Breast epithelium (tissue), 4 donors: ENCODE measurements around the gene TET2. TPM values are rescaled to one million over a fixed set of nuclear protein-coding genes. Genes with fewer than 3 reads are reported as not detected.

Experiments
- DNase-seq, 2 donors: peaks; one replicate each; pipeline ENCODE4 v3.0.0-alpha.2; 2019; ENCODE audit warnings: low spot score in 2 of 2
- H3K27ac ChIP-seq, 2 donors: fragments of 200-600 bp; sonication (generic) in 1 of 2; one replicate each; pipeline ENCODE4 v1.5.1; 2016 to 2019; ENCODE audit warnings: mild to moderate bottlenecking in 1 of 2
- H3K27me3 ChIP-seq, 2 donors: fragments of 200-600 bp; sonication (generic) in 1 of 2; one replicate each; pipeline versions ENCODE4 v1.5.1 to v1.6.0; 2017 to 2019; ENCODE audit warnings: control low read depth in 1 of 2, mild to moderate bottlenecking in 1 of 2
- H3K36me3 ChIP-seq: fragments of 200-600 bp; one replicate; pipeline ENCODE4 v1.5.1; 2019
- H3K4me1 ChIP-seq, 2 donors: fragments of 200-600 bp; sonication (generic); one replicate each; pipeline ENCODE4 v1.5.1; 2016 to 2019; ENCODE audit warnings: control low read depth in 1 of 2
- H3K4me3 ChIP-seq, 3 donors: fragments of 200-600 bp; sonication (generic); 1 replicate in 2 of 3; 2 replicates in 1 of 3; pipeline ENCODE4 v1.5.1; 2016 to 2019; ENCODE audit warnings: mild to moderate bottlenecking in 3 of 3, moderate library complexity in 2 of 3
- H3K9me3 ChIP-seq, 2 donors: fragments of 200-600 bp; sonication (generic) in 1 of 2; one replicate each; pipeline ENCODE4 v1.5.1; 2016 to 2019; ENCODE audit warnings: control low read depth in 1 of 2
- CTCF ChIP-seq, 3 donors: fragments of 450-650 bp; IDR thresholded peaks; one replicate each; pipeline ENCODE4 v1.5.1; 2016 to 2017; ENCODE audit warnings: antibody characterized with exemption in 3 of 3, mild to moderate bottlenecking in 3 of 3, moderate library complexity in 3 of 3
- POLR2A ChIP-seq: fragments of 450-650 bp; IDR thresholded peaks from one replicate; pipeline ENCODE4 v1.6.1; 2016; ENCODE audit warnings: antibody characterized with exemption, mild to moderate bottlenecking, moderate library complexity
- POLR2AphosphoS5 ChIP-seq, 3 donors: sonication (generic); formaldehyde crosslinking; IDR thresholded peaks; one replicate each; pipeline ENCODE4 v1.6.1; 2017; ENCODE audit warnings: antibody characterized with exemption in 3 of 3
- intact Hi-C: fragments of 100-400 bp; cut with DNase I; formaldehyde crosslinking; loops from one replicate; pipeline ENCODE4 v1.15.1; 2023; ENCODE audit warnings: low total_unique reads
- total RNA-seq, 3 donors: library from RNA; depleted of rRNA; stranded (reverse); fragments of >200 nt; gene quantifications; one replicate each; pipeline ENCODE4 v1.1.0, GENCODE V29; 2016

TET2 gene
- total RNA-seq, 3 donors from 2014 or later: 23.2 to 37.3 (median 29.8) TPM

GRCh38 chr4:105162123-105162796, 15.6 kb downstream of the TET2 start:
- intact Hi-C loops: loop anchor here (5.0 kb wide), 1 partner anchor 725 kb away; no protein-coding TSS in a partner anchor
- Histone ChIP-seq H3K27me3 (no peaks in the 10 kb centered on the region), H3K4me3 (no peak overlapping the region), H3K9me3 (no peaks in the 10 kb centered on the region), H3K27ac (no peak overlapping the region), H3K4me1 (no peaks in the 10 kb centered on the region), H3K36me3 (no peaks in the 10 kb centered on the region)
- DNase-seq: no peak
- no peak for TF ChIP-seq POLR2AphosphoS5 (IDR thresholded peaks at IDR 0.05)
- no peak for TF ChIP-seq CTCF (IDR thresholded peaks at IDR 0.05)
- no peak for TF ChIP-seq POLR2A

- Histone ChIP-seq H3K27ac (no peak overlapping the region), H3K4me1 (no peaks in the 10 kb centered on the region), H3K4me3 (no peak overlapping the region), H3K9me3 (no peaks in the 10 kb centered on the region), H3K36me3 (no peaks in the 10 kb centered on the region), H3K27me3 (no peaks in the 10 kb centered on the region)
- TF ChIP-seq POLR2AphosphoS5 (IDR thresholded peaks at IDR 0.05) (no peak), CTCF (IDR thresholded peaks at IDR 0.05) (no peak), POLR2A (no peak)
- no peak for DNase-seq
- intact Hi-C loops: loop anchor here (5.0 kb wide), 1 partner anchor 723 kb away; no protein-coding TSS in a partner anchor
Measured at GRCh38 chr4:105164548-105164947, 17.9 kb downstream of the TET2 start.

DNA sequence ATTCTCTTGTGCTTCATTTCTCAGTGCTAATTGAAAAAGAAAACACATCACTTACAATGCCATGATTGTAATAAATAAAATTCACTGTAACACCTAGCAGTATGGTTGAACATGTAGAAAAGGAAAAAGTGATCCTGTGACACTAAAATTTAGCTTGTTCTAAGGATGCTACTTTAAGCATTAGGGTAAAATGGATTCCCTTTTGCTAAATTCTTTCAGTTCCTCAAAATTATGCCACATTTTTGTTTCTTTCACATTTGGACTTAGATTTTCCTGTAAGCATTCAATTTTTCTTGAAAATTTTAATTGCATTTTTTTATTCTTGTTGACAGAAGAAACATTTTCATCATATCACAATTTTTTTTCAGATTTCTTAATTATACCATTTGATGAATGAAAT, 19.4 kb downstream of the TET2 start:
- H3K36me3 ChIP-seq: no peaks in the 10 kb centered on the region
- TF ChIP-seq POLR2A (no peak), POLR2AphosphoS5 (IDR thresholded peaks at IDR 0.05) (no peak), CTCF (IDR thresholded peaks at IDR 0.05) (no peak)
- no peaks in the 10 kb centered on the region for H3K27me3 ChIP-seq
- no peak overlapping the region for H3K27ac ChIP-seq
- intact Hi-C loops: no loop called here
- no peaks in the 10 kb centered on the region for H3K9me3 ChIP-seq
- DNase-seq: no peak
- H3K4me1 ChIP-seq: no peaks in the 10 kb centered on the region
- no peak overlapping the region for H3K4me3 ChIP-seq

DNA sequence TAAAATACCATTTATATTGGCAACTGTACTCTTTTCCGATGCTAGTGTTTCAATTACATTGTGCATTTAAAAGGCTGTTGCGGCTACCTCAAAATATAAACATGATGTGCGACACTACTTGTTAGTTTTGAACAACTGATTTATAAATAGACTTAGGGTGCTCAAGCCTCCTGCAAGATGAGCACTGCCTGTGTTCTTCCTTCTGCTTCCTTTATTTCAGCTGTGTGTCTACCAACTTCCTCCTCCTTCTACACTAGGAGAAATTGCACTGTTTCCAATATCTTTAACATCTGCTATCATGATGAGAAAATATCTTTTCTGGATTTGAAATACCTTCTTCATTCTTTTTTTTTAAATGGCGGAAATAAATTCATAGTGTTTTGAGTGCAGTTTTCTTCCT, 24.0 kb downstream of the TET2 start:
- H3K27me3 ChIP-seq: no peaks in the 10 kb centered on the region
- H3K9me3 ChIP-seq: no peaks in the 10 kb centered on the region
- no peaks in the 10 kb centered on the region for H3K36me3 ChIP-seq
- no peaks in the 10 kb centered on the region for H3K4me1 ChIP-seq
- TF ChIP-seq CTCF (IDR thresholded peaks at IDR 0.05): no peak
- no peak for TF ChIP-seq POLR2A
- no peak for TF ChIP-seq POLR2AphosphoS5 (IDR thresholded peaks at IDR 0.05)
- no peak for DNase-seq
- intact Hi-C loops: no loop called here
- H3K4me3 ChIP-seq: no peak overlapping the region
- H3K27ac ChIP-seq: no peak overlapping the region

GRCh38 chr4:105171912-105172311, 25.2 kb downstream of the TET2 start:
- H3K36me3 ChIP-seq: no peaks in the 10 kb centered on the region
- TF ChIP-seq POLR2AphosphoS5 (IDR thresholded peaks at IDR 0.05) (no peak), CTCF (IDR thresholded peaks at IDR 0.05) (no peak), POLR2A (no peak)
- no peaks in the 10 kb centered on the region for H3K9me3 ChIP-seq
- no peak overlapping the region for H3K27ac ChIP-seq
- no peaks in the 10 kb centered on the region for H3K27me3 ChIP-seq
- H3K4me3 ChIP-seq: no peak overlapping the region
- intact Hi-C loops: no loop called here
- no peak for DNase-seq
- H3K4me1 ChIP-seq: no peaks in the 10 kb centered on the region
